K562 (cell line): ENCODE results near the gene CD151. TPM values are rescaled to one million over a fixed set of nuclear protein-coding genes. Genes with fewer than 3 reads are reported as not detected.

Source experiments
- ATF1 ChIP-seq, 2 experiments: fragments of 450-650 bp in 1 of 2; IDR thresholded peaks; 2 replicates each; pipeline ENCODE4 v1.6.1; 2016; ENCODE audit warnings: missing compliant biosample characterization in 1 of 2, missing genetic modification characterization in 1 of 2
- C11orf30 ChIP-seq: fragments of 450-650 bp; IDR thresholded peaks from 2 replicates; pipeline ENCODE4 v1.6.1; 2016; ENCODE audit warnings: low read depth, mild to moderate bottlenecking
- CREB1 ChIP-seq, 2 experiments: sonication (generic) in 1 of 2; formaldehyde crosslinking in 1 of 2; IDR thresholded peaks; 2 replicates each; pipeline versions ENCODE4 v1.6.1 to v1.8.0; 2012 to 2022; ENCODE audit warnings: inconsistent platforms in 1 of 2, mild to moderate bottlenecking in 1 of 2, missing genetic modification reagents in 1 of 2, moderate library complexity in 1 of 2
- DMBX1 ChIP-seq: fragments of 250-450 bp; sonication (Bioruptor Pico); IDR thresholded peaks from 2 replicates; pipeline ENCODE4 v1.8.0; 2022; ENCODE audit warnings: inconsistent platforms, mild to moderate bottlenecking, moderate library complexity, borderline replicate concordance
- FOXA3 ChIP-seq, 2 experiments: fragments of 450-650 bp in 1 of 2; sonication (generic) in 1 of 2; formaldehyde crosslinking; IDR thresholded peaks in 1 of 2; conservative IDR thresholded peaks in 1 of 2; 2 replicates each; pipeline versions ENCODE4 v1.4.0 to v1.8.0; 2020 to 2022; ENCODE audit warnings: mild to moderate bottlenecking in 2 of 2, missing genetic modification reagents in 1 of 2
- KDM1A ChIP-seq, 2 experiments: fragments of 450-650 bp; IDR thresholded peaks; 2 replicates each; pipeline ENCODE4 v1.6.1; 2016; ENCODE audit warnings: mild to moderate bottlenecking in 2 of 2
- MYNN ChIP-seq, 2 experiments: sonication (generic); formaldehyde crosslinking in 1 of 2; IDR thresholded peaks; 2 replicates each; pipeline versions ENCODE4 v1.5.0 to v1.6.1; 2016 to 2020; ENCODE audit warnings: antibody characterized with exemption in 1 of 2, missing genetic modification reagents in 1 of 2
- NCOA2 ChIP-seq, 2 experiments: fragments of 450-650 bp; IDR thresholded peaks; 2 replicates each; pipeline ENCODE4 v1.6.1; 2018; ENCODE audit warnings: mild to moderate bottlenecking in 2 of 2, moderate library complexity in 1 of 2; ENCODE audit not compliant: partially characterized antibody in 2 of 2
- NONO ChIP-seq, 2 experiments: fragments of 200-400 bp in 1 of 2; fragments of 450-650 bp in 1 of 2; formaldehyde crosslinking in 1 of 2; IDR thresholded peaks; 2 replicates each; pipeline ENCODE4 v1.6.1; 2017; ENCODE audit warnings: low read depth in 2 of 2, mild to moderate bottlenecking in 2 of 2, moderate library complexity in 2 of 2, low read length in 1 of 2
- PRPF4 ChIP-seq: fragments of 200-400 bp; formaldehyde crosslinking; IDR thresholded peaks from one replicate; pipeline ENCODE4 v1.6.1; 2017; ENCODE audit warnings: low read length, low read depth, mild to moderate bottlenecking; ENCODE audit not compliant: insufficient read depth, poor library complexity, severe bottlenecking
- SLC30A9 ChIP-seq: fragments of 250-450 bp; sonication (Bioruptor Pico); IDR thresholded peaks from 2 replicates; pipeline ENCODE4 v1.8.0; 2022; ENCODE audit warnings: mild to moderate bottlenecking, moderate library complexity
- SRSF3 ChIP-seq: fragments of 200-400 bp; formaldehyde crosslinking; IDR thresholded peaks from 2 replicates; pipeline ENCODE4 v1.6.1; 2016; ENCODE audit warnings: mild to moderate bottlenecking, low read length, moderate library complexity; ENCODE audit not compliant: insufficient read depth
- ZNF584 ChIP-seq: fragments of 200-800 bp; sonication (Bioruptor generic); IDR thresholded peaks from 2 replicates; pipeline ENCODE4 v1.6.1; 2016; ENCODE audit warnings: low read depth, mild to moderate bottlenecking, missing genetic modification characterization, missing compliant biosample characterization
- ZNF644 ChIP-seq: fragments of 200-800 bp; sonication (Bioruptor generic); IDR thresholded peaks from 2 replicates; pipeline ENCODE4 v1.6.1; 2016; ENCODE audit warnings: low read depth, missing genetic modification characterization, missing compliant biosample characterization
- ZNF717 ChIP-seq: fragments of 250-450 bp; sonication (Bioruptor Pico); IDR thresholded peaks from 2 replicates; pipeline ENCODE4 v1.5.0; 2021
- ZNF766 ChIP-seq: fragments of 200-800 bp; sonication (Bioruptor generic); conservative IDR thresholded peaks from 2 replicates; pipeline ENCODE4 v1.6.1; 2016; ENCODE audit warnings: missing genetic modification characterization, missing compliant biosample characterization
- ZNF830 ChIP-seq: fragments of 250-450 bp; sonication (Bioruptor Pico); IDR thresholded peaks from 2 replicates; pipeline ENCODE4 v1.5.0; 2021; ENCODE audit warnings: mild to moderate bottlenecking
- polyA plus RNA-seq, 8 experiments: library from polyadenylated mRNA; depleted of rRNA in 4 of 8; stranded (reverse) in 5 of 8; unstranded in 3 of 8; fragments of >200 nt; fragmentation: Nextera tagmentation in 2 of 8; fragmentation: Illumina TruSeq in 1 of 8; extraction: Ambion mirVana in 2 of 8; extraction: Trizol in 1 of 8; gene quantifications; 2 replicates each; pipeline versions ENCODE4 v1.2.1 to v1.2.3, GENCODE V29; 2011 to 2014; ENCODE audit warnings: inconsistent platforms in 1 of 8, missing spikeins in 1 of 8
- total RNA-seq, 7 experiments: library from RNA; depleted of rRNA in 6 of 7; stranded (reverse); fragments of >200 nt in 6 of 7; fragmentation: Illumina TruSeq in 2 of 7; extraction: Trizol in 2 of 7; gene quantifications; 2 replicates each; pipeline versions ENCODE4 v1.2.1 to v1.2.3, GENCODE V29; 2011 to 2021; ENCODE audit warnings: low replicate concordance in 1 of 7
- TF ChIP-seq, protein P1 (sequence below), 2 experiments: IDR thresholded peaks; 2 replicates each; pipeline ENCODE4 v1.6.1; 2012; ENCODE audit warnings: improper control_type of control experiment in 2 of 2, low read depth in 2 of 2, low read length in 2 of 2, borderline replicate concordance in 1 of 2
- TF ChIP-seq, protein P2 (sequence below): IDR thresholded peaks from 2 replicates; pipeline ENCODE4 v1.6.1; 2014; ENCODE audit warnings: antibody characterized with exemption
- TF ChIP-seq, protein P3 (sequence below): fragments of 250-450 bp; sonication (Bioruptor Pico); IDR thresholded peaks from 2 replicates; pipeline ENCODE4 v1.6.1; 2021; ENCODE audit warnings: mild to moderate bottlenecking
- TF ChIP-seq, protein P4 (sequence below), 3 experiments: IDR thresholded peaks in 2 of 3; conservative IDR thresholded peaks in 1 of 3; 2 replicates each; pipeline ENCODE4 v1.5.1; 2011 to 2012; ENCODE audit warnings: low read length in 3 of 3, mild to moderate bottlenecking in 3 of 3, control low read depth in 2 of 3, improper control_type of control experiment in 1 of 3, inconsistent platforms in 1 of 3, low read depth in 1 of 3, mixed read lengths in 1 of 3, moderate library complexity in 1 of 3; ENCODE audit not compliant: insufficient read depth in 2 of 3

CD151 gene
- total and polyA plus RNA-seq, 9 of the 15 experiments (the other 6 are each of a cell fraction or from before 2014, with no cell fraction given): 2.3 to 187 (median 140) TPM

DNA sequence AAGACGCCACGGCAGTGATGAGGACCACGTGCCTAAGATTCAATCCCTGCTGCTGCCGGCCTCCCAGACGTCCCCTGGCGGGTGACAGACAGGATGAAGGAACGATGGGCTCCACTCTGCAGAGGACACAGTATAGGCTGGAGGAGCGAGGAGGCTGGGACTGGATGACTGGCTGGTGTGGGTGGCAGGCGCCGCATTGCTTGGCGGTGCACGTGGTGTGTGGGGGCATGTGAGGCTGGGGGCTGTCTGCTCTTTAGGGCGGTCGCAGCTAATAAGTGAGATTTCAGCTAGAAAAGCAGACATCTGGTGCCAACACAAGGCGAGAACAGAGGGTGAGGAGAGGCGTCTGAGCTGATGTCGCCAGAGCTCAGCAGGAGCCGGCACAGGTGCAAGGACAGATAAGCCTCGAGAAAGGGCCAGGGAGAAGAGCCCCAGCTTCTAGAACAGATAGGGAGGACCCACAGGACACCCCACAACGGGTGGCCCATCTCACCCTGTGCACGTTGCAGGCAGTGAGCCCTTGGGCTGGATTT, 43.1 kb downstream of the CD151 start (continued):
- TF ChIP-seq CREB1 (IDR thresholded peaks at IDR 0.05): no peak
- TF ChIP-seq CREB1 (CRISPR knock-in tag; IDR thresholded peaks at IDR 0.05): peak; percentile 53; the same call in 1 of the 2 replicates
- TF ChIP-seq NONO (IDR thresholded peaks at IDR 0.05; ENCODE audit: low read depth in 2 of 2, low read length in 1 of 2): 0 out of 4 replicates have a peak, but pooled peaks of 1 of the 2 experiments have one; percentile 37
- TF ChIP-seq ZNF766: peak; percentile 73; the same call in 1 of the 2 replicates
- no peak for TF ChIP-seq ATF1 (CRISPR knock-in tag; IDR thresholded peaks at IDR 0.05)
- TF ChIP-seq ATF1 (tag; IDR thresholded peaks at IDR 0.05): peak; percentile 68
- TF ChIP-seq DMBX1 (CRISPR knock-in tag): no peak
- TF ChIP-seq ZNF584 (CRISPR knock-in tag): no peak
- TF ChIP-seq MYNN (IDR thresholded peaks at IDR 0.05): peak; percentile 80; the same call in 1 of the 2 replicates
- TF ChIP-seq MYNN (CRISPR knock-in tag; IDR thresholded peaks at IDR 0.05): no peak
- TF ChIP-seq NCOA2 (IDR thresholded peaks at IDR 0.05; ENCODE audit: partially characterized antibody in 2 of 2): no peak
- TF ChIP-seq SRSF3: no peak
- TF ChIP-seq PRPF4: no peak
- TF ChIP-seq SLC30A9 (CRISPR knock-in tag): no peak
- no peak for TF ChIP-seq ZNF830 (CRISPR knock-in tag)
- TF ChIP-seq, protein P1, sequence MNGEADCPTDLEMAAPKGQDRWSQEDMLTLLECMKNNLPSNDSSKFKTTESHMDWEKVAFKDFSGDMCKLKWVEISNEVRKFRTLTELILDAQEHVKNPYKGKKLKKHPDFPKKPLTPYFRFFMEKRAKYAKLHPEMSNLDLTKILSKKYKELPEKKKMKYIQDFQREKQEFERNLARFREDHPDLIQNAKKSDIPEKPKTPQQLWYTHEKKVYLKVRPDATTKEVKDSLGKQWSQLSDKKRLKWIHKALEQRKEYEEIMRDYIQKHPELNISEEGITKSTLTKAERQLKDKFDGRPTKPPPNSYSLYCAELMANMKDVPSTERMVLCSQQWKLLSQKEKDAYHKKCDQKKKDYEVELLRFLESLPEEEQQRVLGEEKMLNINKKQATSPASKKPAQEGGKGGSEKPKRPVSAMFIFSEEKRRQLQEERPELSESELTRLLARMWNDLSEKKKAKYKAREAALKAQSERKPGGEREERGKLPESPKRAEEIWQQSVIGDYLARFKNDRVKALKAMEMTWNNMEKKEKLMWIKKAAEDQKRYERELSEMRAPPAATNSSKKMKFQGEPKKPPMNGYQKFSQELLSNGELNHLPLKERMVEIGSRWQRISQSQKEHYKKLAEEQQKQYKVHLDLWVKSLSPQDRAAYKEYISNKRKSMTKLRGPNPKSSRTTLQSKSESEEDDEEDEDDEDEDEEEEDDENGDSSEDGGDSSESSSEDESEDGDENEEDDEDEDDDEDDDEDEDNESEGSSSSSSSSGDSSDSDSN (IDR thresholded peaks at IDR 0.05; ENCODE audit: borderline replicate concordance in 1 of 2, low read depth in 2 of 2, low read length in 2 of 2): no peak
- TF ChIP-seq, protein P2, sequence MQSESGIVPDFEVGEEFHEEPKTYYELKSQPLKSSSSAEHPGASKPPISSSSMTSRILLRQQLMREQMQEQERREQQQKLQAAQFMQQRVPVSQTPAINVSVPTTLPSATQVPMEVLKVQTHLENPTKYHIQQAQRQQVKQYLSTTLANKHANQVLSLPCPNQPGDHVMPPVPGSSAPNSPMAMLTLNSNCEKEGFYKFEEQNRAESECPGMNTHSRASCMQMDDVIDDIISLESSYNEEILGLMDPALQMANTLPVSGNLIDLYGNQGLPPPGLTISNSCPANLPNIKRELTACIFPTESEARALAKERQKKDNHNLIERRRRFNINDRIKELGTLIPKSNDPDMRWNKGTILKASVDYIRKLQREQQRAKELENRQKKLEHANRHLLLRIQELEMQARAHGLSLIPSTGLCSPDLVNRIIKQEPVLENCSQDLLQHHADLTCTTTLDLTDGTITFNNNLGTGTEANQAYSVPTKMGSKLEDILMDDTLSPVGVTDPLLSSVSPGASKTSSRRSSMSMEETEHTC: 0 out of 2 replicates have a peak, but pooled peaks have one; percentile 12
- TF ChIP-seq, protein P3, sequence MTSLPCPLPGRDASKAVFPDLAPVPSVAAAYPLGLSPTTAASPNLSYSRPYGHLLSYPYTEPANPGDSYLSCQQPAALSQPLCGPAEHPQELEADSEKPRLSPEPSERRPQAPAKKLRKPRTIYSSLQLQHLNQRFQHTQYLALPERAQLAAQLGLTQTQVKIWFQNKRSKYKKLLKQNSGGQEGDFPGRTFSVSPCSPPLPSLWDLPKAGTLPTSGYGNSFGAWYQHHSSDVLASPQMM (CRISPR knock-in tag): no peak
- TF ChIP-seq ZNF717 (CRISPR knock-in tag): no peak
- no peak for TF ChIP-seq FOXA3 (CRISPR knock-in tag; conservative IDR thresholded peaks at IDR 0.05 in 1 of 2, IDR thresholded peaks at IDR 0.05 in 1 of 2)
- TF ChIP-seq, protein P4, sequence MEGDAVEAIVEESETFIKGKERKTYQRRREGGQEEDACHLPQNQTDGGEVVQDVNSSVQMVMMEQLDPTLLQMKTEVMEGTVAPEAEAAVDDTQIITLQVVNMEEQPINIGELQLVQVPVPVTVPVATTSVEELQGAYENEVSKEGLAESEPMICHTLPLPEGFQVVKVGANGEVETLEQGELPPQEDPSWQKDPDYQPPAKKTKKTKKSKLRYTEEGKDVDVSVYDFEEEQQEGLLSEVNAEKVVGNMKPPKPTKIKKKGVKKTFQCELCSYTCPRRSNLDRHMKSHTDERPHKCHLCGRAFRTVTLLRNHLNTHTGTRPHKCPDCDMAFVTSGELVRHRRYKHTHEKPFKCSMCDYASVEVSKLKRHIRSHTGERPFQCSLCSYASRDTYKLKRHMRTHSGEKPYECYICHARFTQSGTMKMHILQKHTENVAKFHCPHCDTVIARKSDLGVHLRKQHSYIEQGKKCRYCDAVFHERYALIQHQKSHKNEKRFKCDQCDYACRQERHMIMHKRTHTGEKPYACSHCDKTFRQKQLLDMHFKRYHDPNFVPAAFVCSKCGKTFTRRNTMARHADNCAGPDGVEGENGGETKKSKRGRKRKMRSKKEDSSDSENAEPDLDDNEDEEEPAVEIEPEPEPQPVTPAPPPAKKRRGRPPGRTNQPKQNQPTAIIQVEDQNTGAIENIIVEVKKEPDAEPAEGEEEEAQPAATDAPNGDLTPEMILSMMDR (IDR thresholded peaks at IDR 0.05 in 2 of 3, conservative IDR thresholded peaks at IDR 0.05 in 1 of 3; ENCODE audit: insufficient read depth in 2 of 3, low read depth in 1 of 3, low read length in 3 of 3): peak; percentile 22 to 42 (median 23); a peak in 3 of 6 replicates
- no peak for TF ChIP-seq C11orf30
- peak; percentile 90 to 92 for TF ChIP-seq KDM1A (IDR thresholded peaks at IDR 0.05)
- no peak for TF ChIP-seq ZNF644
